ENCODE data around the gene PZP.

GRCh38 chr12:9252256-9252655 is 44.1 kb upstream of the PZP start:
- TF ChIP-seq POLR2AphosphoS5 (IDR thresholded peaks at IDR 0.05; ENCODE audit: low read depth, low read length) (no peak), POLR2A (IDR thresholded peaks at IDR 0.05; ENCODE audit: low read depth, low read length) (no peak)

Data from GM12892 (cell line).